Spleen (tissue), 11 donors: ENCODE data around the gene TMEM63C. TPM values are rescaled to one million over a fixed set of nuclear protein-coding genes. Genes with fewer than 3 reads are reported as not detected.

Experiments used
- DNase-seq: peaks from one replicate; pipeline ENCODE4 v3.0.0-alpha.2; 2020
- H3K27ac ChIP-seq, 8 donors: fragments of 200-600 bp; sonication (generic) in 7 of 8; 1 replicate in 4 of 8; 2 replicates in 4 of 8; pipeline versions ENCODE4 v1.5.0 to v1.8.0; 2016 to 2021; ENCODE audit warnings: inconsistent platforms in 4 of 8, mild to moderate bottlenecking in 4 of 8, moderate library complexity in 1 of 8
- H3K27me3 ChIP-seq, 7 donors: fragments of 200-600 bp; sonication (generic) in 6 of 7; replicated peaks in 1 of 7; 1 replicate in 4 of 7; 2 replicates in 3 of 7; pipeline versions ENCODE4 v1.5.0 to v1.8.0; 2016 to 2021; ENCODE audit warnings: inconsistent platforms in 3 of 7, mild to moderate bottlenecking in 1 of 7
- H3K36me3 ChIP-seq, 6 donors: fragments of 200-600 bp; sonication (generic) in 5 of 6; 1 replicate in 4 of 6; 2 replicates in 2 of 6; pipeline versions ENCODE4 v1.5.0 to v1.8.0; 2016 to 2021; ENCODE audit warnings: inconsistent platforms in 2 of 6
- H3K4me1 ChIP-seq, 6 donors: fragments of 200-600 bp; sonication (generic) in 5 of 6; 1 replicate in 3 of 6; 2 replicates in 3 of 6; pipeline versions ENCODE4 v1.5.0 to v1.8.0; 2016 to 2021; ENCODE audit warnings: inconsistent platforms in 3 of 6
- H3K4me3 ChIP-seq, 8 donors: fragments of 200-600 bp; sonication (generic) in 7 of 8; 1 replicate in 4 of 8; 2 replicates in 4 of 8; pipeline versions ENCODE4 v1.5.0 to v1.8.0; 2016 to 2021; ENCODE audit warnings: inconsistent platforms in 4 of 8, mild to moderate bottlenecking in 4 of 8, moderate library complexity in 2 of 8
- H3K9me3 ChIP-seq, 8 donors: fragments of 200-600 bp; sonication (generic) in 7 of 8; 1 replicate in 4 of 8; 2 replicates in 4 of 8; pipeline versions ENCODE4 v1.5.0 to v1.8.0; 2016 to 2021; ENCODE audit warnings: inconsistent platforms in 4 of 8
- CTCF ChIP-seq, 11 experiments: fragments of 200-600 bp in 7 of 11; fragments of 450-650 bp in 4 of 11; sonication (generic) in 4 of 11; IDR thresholded peaks in 8 of 11; conservative IDR thresholded peaks in 3 of 11; 1 replicate in 7 of 11; 2 replicates in 4 of 11; pipeline versions ENCODE4 v1.4.0 to v1.8.0; 2016 to 2021; ENCODE audit warnings: antibody characterized with exemption in 11 of 11, inconsistent platforms in 4 of 11, mild to moderate bottlenecking in 1 of 11
- POLR2A ChIP-seq, 3 donors: fragments of 450-650 bp; IDR thresholded peaks; one replicate each; pipeline ENCODE4 v1.5.1; 2017; ENCODE audit warnings: antibody characterized with exemption in 3 of 3, mild to moderate bottlenecking in 1 of 3
- POLR2AphosphoS5 ChIP-seq, 3 donors: sonication (generic); formaldehyde crosslinking; IDR thresholded peaks; one replicate each; pipeline ENCODE4 v1.5.1; 2017; ENCODE audit warnings: antibody characterized with exemption in 3 of 3
- WGBS, 5 donors: extraction: QIAGEN DNeasy Blood & Tissue Kit in 3 of 5; methylation state at CpG; one replicate each; pipeline versions ENCODE4 v1.1.5 to v1.1.7; 2013 to 2018; 5-methylcytosine and 5-hydroxymethylcytosine counted together
- intact Hi-C: fragments of 100-400 bp; cut with DNase I; formaldehyde crosslinking; loops from one replicate; pipeline ENCODE4 v1.15.0; 2023; ENCODE audit warnings: low total_unique reads
- polyA plus RNA-seq, 3 donors: library from polyadenylated mRNA; stranded (reverse); fragments of 200-250 nt; gene quantifications; one replicate each; pipeline ENCODE4 v1.2.1, GENCODE V29; 2013
- total RNA-seq, 7 donors: library from RNA; depleted of rRNA in 3 of 7; stranded (reverse); fragments of >200 nt in 3 of 7; fragmentation: NEBNext Ultra II Directional in 4 of 7; extraction: Animal tissue kit (Norgen Biotek cat#: 25700) in 4 of 7; gene quantifications; one replicate each; pipeline versions ENCODE4 v1.1.0 to v1.2.1, GENCODE V29; 2016 to 2021
- donor health status: healthy with polysubstance abuse.
- donor health status: DM: no; HTN: no; CAD: no; lungs with moderate emphysema.
- donor health status: DM: no; HTN: no; CAD: no.
- donor health status: Bipolar disorder and iron deficiency.
- donor health status: healthy.
- donor health status: DM: no; HTN: no; CAD: no.
- donor health status: DM: yes; HTN: yes; CAD: no.

The TMEM63C gene
- total and polyA plus RNA-seq, 10 donors: 0.20 to 13.4 (median 7.1) TPM

DNA sequence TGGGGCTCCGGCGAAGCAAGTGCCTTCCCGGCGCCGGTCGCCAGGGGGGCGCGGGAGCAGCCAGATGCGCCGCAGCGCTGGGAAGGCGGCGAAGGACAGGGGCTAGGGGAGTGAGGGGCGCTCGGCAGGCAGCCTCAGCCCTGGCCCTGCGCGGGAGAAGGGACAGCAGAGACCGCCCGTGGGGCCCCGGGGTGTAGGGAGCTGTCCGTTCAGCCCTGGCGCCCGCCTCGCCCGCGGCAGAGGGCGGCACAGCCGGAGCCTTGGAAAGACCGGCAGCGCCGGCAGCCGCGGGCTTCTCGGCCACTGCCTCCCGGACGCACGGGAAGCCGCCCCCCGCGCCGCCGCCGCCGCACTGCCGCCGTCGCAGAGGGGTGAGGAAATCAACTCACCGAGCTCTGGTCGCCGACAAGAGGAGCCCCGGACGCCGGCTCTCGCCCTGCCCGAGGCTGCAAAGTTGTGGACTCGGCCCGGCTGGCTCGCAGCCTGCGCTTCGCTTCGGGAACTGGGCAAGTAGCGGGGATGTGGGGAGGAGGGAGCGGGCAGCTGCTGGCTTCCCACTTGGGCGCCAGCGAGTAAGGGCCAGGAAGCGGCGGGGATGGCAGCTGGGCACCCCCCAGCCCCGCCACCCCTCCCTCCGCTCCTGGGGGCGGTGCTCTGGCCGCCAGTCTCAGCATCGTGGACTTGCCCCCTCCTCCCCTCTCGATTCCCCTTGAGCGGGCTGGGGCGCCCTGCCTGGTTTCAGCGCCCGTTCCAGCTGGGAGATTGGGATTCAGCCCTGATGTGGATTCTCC, 40.2 kb upstream of the TMEM63C start, which contains the start of gene ZDHHC22:
TSS of gene ZDHHC22 (minus strand) at position 578 of the 791 bp plus-strand sequence. CDS start 2,053 bp downstream, outside the sequence.
- peak; percentile 72 for DNase-seq
- intact Hi-C loops: no loop called here
- TF ChIP-seq CTCF (IDR thresholded peaks at IDR 0.05 in 8 of 11, conservative IDR thresholded peaks at IDR 0.05 in 3 of 11): peak in 5 of 11 experiments; percentile 19 to 43 (median 38)
- no peak for TF ChIP-seq POLR2A (IDR thresholded peaks at IDR 0.05)
- Histone ChIP-seq H3K4me1 (peaks cover 20 to 36% (median 29%) of the 10 kb centered on the region in 6 donors), H3K27ac (no peak within 1 kb of the TSS), H3K9me3 (no peaks in the 10 kb centered on the region), H3K27me3 (peaks cover 3 to 100% (median 81%) of the 10 kb centered on the region in 7 donors), H3K4me3 (peak within 1 kb of the TSS; percentile 13 to 65 (median 36)), H3K36me3 (no peaks in the 10 kb centered on the region)
- 1 to 2% (median 1%) methylated on average over 17 to 77 of the region's 77 CpGs for WGBS, 5 donors

DNA sequence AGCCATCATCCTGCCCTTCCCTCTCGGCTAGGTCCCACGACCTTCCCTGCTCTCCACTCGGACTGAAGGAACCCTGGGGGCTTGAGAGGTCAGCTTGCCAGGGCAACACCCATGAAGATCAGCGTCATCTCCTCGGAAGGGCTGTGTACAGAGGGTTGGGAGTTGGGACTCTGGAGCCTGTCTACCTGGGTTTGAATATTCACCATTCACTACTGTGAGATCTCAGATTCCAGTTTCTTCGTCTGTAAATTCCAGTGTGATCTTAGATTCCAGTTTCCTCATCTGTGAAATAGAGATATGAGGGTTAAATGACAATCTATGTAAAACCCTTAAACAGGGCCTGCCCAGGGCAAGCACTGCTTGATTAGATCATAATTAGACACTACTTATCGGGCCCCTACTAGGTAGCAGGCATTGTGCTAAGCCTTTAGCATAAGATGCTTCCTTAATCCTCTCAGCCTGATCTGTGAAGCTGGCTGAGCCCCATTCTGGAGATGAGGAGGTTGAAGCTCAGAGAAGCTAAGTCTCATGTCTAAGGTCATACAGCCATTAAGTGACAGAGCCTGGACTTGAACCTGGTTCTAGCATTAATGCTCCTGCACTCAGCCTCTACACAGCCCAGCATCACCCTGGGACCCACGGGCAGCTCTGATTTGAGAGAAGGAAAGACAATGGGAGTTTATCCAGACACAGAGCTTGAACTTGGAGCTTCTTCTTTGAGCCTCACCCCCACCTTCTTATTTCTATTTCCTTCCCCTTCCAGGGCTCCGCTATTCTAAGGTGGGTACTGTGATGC, 39.4 kb upstream of the TMEM63C start:
- peaks cover 3 to 100% (median 73%) of the 10 kb centered on the region in 7 donors for H3K27me3 ChIP-seq
- intact Hi-C loops: no loop called here
- no peak overlapping the region for H3K27ac ChIP-seq
- WGBS, 5 donors: 5 to 17% (median 10%) methylated on average over 8 to 9 of the region's 9 CpGs
- no peaks in the 10 kb centered on the region for H3K36me3 ChIP-seq
- H3K4me1 ChIP-seq: peaks cover 20 to 36% (median 29%) of the 10 kb centered on the region in 6 donors
- peak; percentile 6 for DNase-seq
- no peak for TF ChIP-seq POLR2A (IDR thresholded peaks at IDR 0.05)
- TF ChIP-seq CTCF (IDR thresholded peaks at IDR 0.05 in 8 of 11, conservative IDR thresholded peaks at IDR 0.05 in 3 of 11): no peak
- no peak for TF ChIP-seq POLR2AphosphoS5 (IDR thresholded peaks at IDR 0.05)
- no peaks in the 10 kb centered on the region for H3K9me3 ChIP-seq
- peak overlapping the region in 4 of 8 donors; percentile 34 to 65 (median 40) for H3K4me3 ChIP-seq

DNA sequence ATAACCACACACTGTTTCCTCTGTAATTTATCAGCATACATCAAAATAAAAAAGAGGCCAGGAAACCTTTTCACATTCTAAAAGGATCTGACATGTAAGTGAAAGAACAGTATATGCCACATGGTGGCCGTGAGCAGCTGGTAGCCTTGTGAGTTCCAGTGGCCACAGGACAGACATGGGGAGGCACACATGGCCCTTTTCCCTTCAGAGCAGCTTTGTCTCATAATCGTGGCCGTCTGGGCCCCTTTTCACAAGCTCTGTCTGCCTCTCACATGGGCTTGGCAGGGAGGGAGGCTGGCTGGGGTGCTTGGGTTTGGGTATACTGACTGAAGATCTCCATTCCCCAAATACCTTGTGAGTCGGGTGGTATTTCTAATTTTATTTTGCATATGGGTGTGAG, 38.5 kb upstream of the TMEM63C start:
- TF ChIP-seq CTCF (IDR thresholded peaks at IDR 0.05 in 8 of 11, conservative IDR thresholded peaks at IDR 0.05 in 3 of 11) (no peak), POLR2A (IDR thresholded peaks at IDR 0.05) (no peak), POLR2AphosphoS5 (IDR thresholded peaks at IDR 0.05) (no peak)
- peak; percentile 48 for DNase-seq
- H3K27me3 ChIP-seq: peaks cover 3 to 98% (median 65%) of the 10 kb centered on the region in 7 donors
- H3K36me3 ChIP-seq: no peaks in the 10 kb centered on the region
- no peak overlapping the region for H3K27ac ChIP-seq
- H3K4me1 ChIP-seq: peaks cover 20 to 36% (median 29%) of the 10 kb centered on the region in 6 donors
- 4 to 16% (median 6%) methylated on average over 4 of the region's 4 CpGs for WGBS, 5 donors
- intact Hi-C loops: no loop called here
- H3K9me3 ChIP-seq: no peaks in the 10 kb centered on the region
- H3K4me3 ChIP-seq: no peak overlapping the region
